Measurements from ENCODE around the gene DIP2B. TPM values are rescaled to one million over a fixed set of nuclear protein-coding genes. Genes with fewer than 3 reads are reported as not detected.

Gene DIP2B
- total RNA-seq, 4 donors from 2014 or later = 68.6 to 97.2 (median 73.7) TPM

DNA sequence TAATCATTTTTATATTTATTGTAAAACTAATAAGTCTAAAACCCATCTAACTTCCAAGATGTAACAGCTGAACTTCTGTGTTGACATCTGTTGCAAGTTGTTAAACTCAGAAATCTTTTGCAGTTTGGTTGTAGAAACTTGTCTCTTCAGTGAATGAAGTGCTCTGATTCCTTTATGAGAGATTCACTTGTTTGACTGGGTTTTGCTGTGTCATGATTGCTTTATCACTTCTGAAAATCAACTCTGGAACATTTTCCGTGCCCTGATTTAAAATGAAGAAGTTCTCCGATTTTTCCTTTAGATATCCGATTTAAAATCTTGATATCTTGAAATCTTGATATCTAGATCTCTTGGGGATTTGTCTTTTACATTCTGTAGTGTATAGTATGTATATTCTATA, 65.1 kb downstream of the DIP2B start:
- Histone ChIP-seq H3K4me3 (no peak overlapping the region), H3K9me3 (no peaks in the 10 kb centered on the region), H3K36me3 (no peaks in the 10 kb centered on the region), H3K27me3 (no peaks in the 10 kb centered on the region), H3K27ac (peak overlapping the region; percentile 47), H3K4me1 (peaks cover 68% of the 10 kb centered on the region)
- DNase-seq (ENCODE audit: low spot score in 2 of 2) = no peak
- 27% methylated on average over 3 of the region's 3 CpGs for WGBS
- no peak for TF ChIP-seq EP300 (IDR thresholded peaks at IDR 0.05)
- no peak for TF ChIP-seq POLR2A (IDR thresholded peaks at IDR 0.05)
- TF ChIP-seq, protein P1, sequence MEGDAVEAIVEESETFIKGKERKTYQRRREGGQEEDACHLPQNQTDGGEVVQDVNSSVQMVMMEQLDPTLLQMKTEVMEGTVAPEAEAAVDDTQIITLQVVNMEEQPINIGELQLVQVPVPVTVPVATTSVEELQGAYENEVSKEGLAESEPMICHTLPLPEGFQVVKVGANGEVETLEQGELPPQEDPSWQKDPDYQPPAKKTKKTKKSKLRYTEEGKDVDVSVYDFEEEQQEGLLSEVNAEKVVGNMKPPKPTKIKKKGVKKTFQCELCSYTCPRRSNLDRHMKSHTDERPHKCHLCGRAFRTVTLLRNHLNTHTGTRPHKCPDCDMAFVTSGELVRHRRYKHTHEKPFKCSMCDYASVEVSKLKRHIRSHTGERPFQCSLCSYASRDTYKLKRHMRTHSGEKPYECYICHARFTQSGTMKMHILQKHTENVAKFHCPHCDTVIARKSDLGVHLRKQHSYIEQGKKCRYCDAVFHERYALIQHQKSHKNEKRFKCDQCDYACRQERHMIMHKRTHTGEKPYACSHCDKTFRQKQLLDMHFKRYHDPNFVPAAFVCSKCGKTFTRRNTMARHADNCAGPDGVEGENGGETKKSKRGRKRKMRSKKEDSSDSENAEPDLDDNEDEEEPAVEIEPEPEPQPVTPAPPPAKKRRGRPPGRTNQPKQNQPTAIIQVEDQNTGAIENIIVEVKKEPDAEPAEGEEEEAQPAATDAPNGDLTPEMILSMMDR (IDR thresholded peaks at IDR 0.05) = no peak
- no peak for TF ChIP-seq POLR2AphosphoS5 (IDR thresholded peaks at IDR 0.05)

DNA sequence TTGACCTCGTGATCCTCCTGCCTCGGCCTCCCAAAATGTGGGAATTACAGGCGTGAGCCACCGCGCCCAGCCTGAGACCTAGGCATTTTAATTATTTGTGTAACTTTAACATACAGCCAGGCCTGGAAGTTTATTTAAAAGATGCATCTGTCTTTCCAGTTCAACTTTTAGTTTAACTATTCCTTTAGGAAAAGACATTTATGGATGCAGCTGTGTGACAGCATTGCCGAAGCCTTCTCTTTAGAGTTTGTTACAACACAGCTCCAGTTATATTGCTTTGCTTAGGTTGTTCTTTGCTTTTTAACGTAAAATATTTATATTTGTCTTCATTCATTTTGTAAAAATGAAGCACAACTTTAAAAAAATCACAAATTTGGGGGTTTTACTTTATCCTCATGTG, 67.0 kb downstream of the DIP2B start:
- Histone ChIP-seq H3K4me3 (no peak overlapping the region), H3K9me3 (no peaks in the 10 kb centered on the region), H3K4me1 (peaks cover 76% of the 10 kb centered on the region), H3K27ac (peak overlapping the region; percentile 9), H3K36me3 (no peaks in the 10 kb centered on the region), H3K27me3 (no peaks in the 10 kb centered on the region)
- no peak for DNase-seq (ENCODE audit: low spot score in 2 of 2)
- 77% methylated on average over 7 of the region's 7 CpGs for WGBS
- TF ChIP-seq EP300 (IDR thresholded peaks at IDR 0.05) (no peak), POLR2AphosphoS5 (IDR thresholded peaks at IDR 0.05) (no peak), POLR2A (IDR thresholded peaks at IDR 0.05) (no peak)
- TF ChIP-seq, protein P1 (IDR thresholded peaks at IDR 0.05) = no peak

DNA sequence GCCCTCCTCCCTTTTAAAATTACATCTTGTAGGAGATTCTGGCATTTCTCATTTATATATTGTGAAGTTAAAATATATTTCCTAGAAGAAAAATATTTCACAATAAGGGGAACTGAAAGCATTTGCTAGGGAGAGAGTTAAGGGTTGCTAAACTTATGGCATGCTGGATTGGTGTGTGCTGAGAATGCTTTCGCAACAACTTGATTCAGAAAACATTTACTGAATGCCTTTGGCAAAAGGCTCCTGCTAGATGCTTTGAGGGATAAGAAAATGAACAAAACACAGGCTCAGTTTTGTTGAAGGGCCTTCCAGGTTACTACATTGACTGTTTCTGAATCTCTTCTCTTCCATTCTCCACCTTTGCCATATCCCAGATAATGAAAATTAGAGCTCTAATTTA, 67.5 kb downstream of the DIP2B start:
- Histone ChIP-seq H3K4me3 (no peak overlapping the region), H3K9me3 (no peaks in the 10 kb centered on the region), H3K36me3 (no peaks in the 10 kb centered on the region), H3K27ac (peak overlapping the region; percentile 81), H3K27me3 (no peaks in the 10 kb centered on the region), H3K4me1 (peaks cover 73% of the 10 kb centered on the region)
- no peak for DNase-seq (ENCODE audit: low spot score in 2 of 2)
- TF ChIP-seq POLR2AphosphoS5 (IDR thresholded peaks at IDR 0.05) (peak in 1 of 3 donors; percentile 70), POLR2A (IDR thresholded peaks at IDR 0.05) (no peak), EP300 (IDR thresholded peaks at IDR 0.05) (no peak)
- 32% methylated on average over 1 of the region's 1 CpG for WGBS

DNA sequence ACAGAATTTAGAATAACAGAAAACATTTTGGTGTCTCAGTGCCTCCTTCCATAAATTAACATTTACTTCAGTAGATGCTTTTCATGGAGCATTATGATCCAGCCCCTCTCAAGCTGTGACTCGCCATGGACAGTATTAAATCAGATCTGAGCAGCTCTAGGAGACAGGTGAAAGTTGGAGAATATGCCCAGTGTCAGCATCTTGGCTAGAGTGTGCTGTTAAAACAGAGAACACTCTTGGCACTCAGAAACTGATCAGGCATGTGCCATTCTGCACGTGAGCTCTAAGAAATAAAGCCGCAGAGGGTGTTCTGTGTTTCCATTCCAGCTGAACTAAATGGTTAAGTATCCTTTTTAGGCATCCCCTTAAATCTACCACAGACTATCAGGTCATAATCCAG, 68.0 kb downstream of the DIP2B start:
- no peak overlapping the region for H3K4me3 ChIP-seq
- no peaks in the 10 kb centered on the region for H3K9me3 ChIP-seq
- no peak for TF ChIP-seq POLR2A (IDR thresholded peaks at IDR 0.05)
- no peak for TF ChIP-seq EP300 (IDR thresholded peaks at IDR 0.05)
- TF ChIP-seq, protein P1 (IDR thresholded peaks at IDR 0.05) = no peak
- no peak for TF ChIP-seq POLR2AphosphoS5 (IDR thresholded peaks at IDR 0.05)
- no peaks in the 10 kb centered on the region for H3K36me3 ChIP-seq
- H3K4me1 ChIP-seq = peaks cover 74% of the 10 kb centered on the region
- peak overlapping the region; percentile 81 for H3K27ac ChIP-seq
- WGBS = 45% methylated on average over 3 of the region's 3 CpGs
- DNase-seq (ENCODE audit: low spot score in 2 of 2) = no peak
- H3K27me3 ChIP-seq = no peaks in the 10 kb centered on the region

DNA sequence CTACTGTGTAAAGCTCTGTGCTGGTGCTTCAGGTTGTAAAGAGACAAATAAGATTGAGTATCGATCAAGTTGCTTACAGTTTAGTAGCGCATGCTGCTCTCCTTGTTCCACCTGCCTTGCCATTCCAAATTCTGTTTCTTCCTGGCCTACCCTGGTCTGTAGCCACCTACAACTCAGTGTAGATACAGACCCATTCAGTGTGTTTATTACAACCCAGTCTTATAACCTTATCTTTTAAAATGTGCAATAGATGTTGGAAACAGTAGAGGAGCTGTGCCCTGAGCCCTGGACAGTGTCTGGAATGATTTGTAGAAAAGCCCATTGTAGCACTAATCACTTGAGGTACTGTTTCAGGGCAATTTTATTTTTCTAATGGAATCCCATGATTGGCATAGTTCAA, 68.5 kb downstream of the DIP2B start:
- no peaks in the 10 kb centered on the region for H3K36me3 ChIP-seq
- no peaks in the 10 kb centered on the region for H3K27me3 ChIP-seq
- H3K27ac ChIP-seq = peak overlapping the region; percentile 81
- H3K4me3 ChIP-seq = no peak overlapping the region
- 59% methylated on average over 2 of the region's 2 CpGs for WGBS
- H3K4me1 ChIP-seq = peaks cover 73% of the 10 kb centered on the region
- TF ChIP-seq EP300 (IDR thresholded peaks at IDR 0.05) (no peak), POLR2A (IDR thresholded peaks at IDR 0.05) (no peak), POLR2AphosphoS5 (IDR thresholded peaks at IDR 0.05) (no peak)
- TF ChIP-seq, protein P1 (IDR thresholded peaks at IDR 0.05) = no peak
- no peaks in the 10 kb centered on the region for H3K9me3 ChIP-seq
- DNase-seq (ENCODE audit: low spot score in 2 of 2) = no peak

Data from suprapubic skin (tissue), 4 donors.